ENCODE measurements around the gene BEX3. TPM values are rescaled to one million over a fixed set of nuclear protein-coding genes. Genes with fewer than 3 reads are reported as not detected.

BEX3 gene
- 100 to 1,000 TPM; 284 to 491 (median 355) TPM for total RNA-seq

GRCh38 chrX:103376118-103376978, at the start of gene BEX3:
Gene BEX3 (plus strand): TSS chrX:103376538. CDS start chrX:103377522, 984 bp downstream.
- Histone ChIP-seq H3K27ac (peak within 1 kb of the TSS; percentile 87 to 96 (median 93)), H3K27me3 (no peaks in the 10 kb centered on the region), H3K9me3 (no peaks in the 10 kb centered on the region), H3K4me3 (replicated peaks in 1 of 3) (peak within 1 kb of the TSS in 2 of 3 donors; percentile 37 to 55), H3K36me3 (no peaks in the 10 kb centered on the region), H3K4me1 (no peaks in the 10 kb centered on the region)
- intact Hi-C loops (cut with DNase I), result no loop called here
- 22 to 31% methylated on average over 4 to 5 of the region's 62 CpGs for WGBS, 2 donors
- DNase-seq, result peak; percentile 69 to 71
- peak; percentile 53 to 92 for TF ChIP-seq POLR2A (IDR thresholded peaks at IDR 0.05)
- no peak for TF ChIP-seq CTCF (IDR thresholded peaks at IDR 0.05)

GRCh38 chrX:103329991-103330390, 46.3 kb upstream of the BEX3 start, which contains the start of gene TCEAL7:
Gene TCEAL7 (plus strand): TSS chrX:103330239. CDS start chrX:103331404, 1,165 bp downstream.
- no peaks in the 10 kb centered on the region for H3K4me1 ChIP-seq
- no peak within 1 kb of the TSS for H3K27ac ChIP-seq
- WGBS, 2 donors, result 38 to 52% methylated on average over 7 to 11 of the region's 11 CpGs
- no peak for TF ChIP-seq POLR2A (IDR thresholded peaks at IDR 0.05)
- TF ChIP-seq CTCF (IDR thresholded peaks at IDR 0.05), result no peak
- no peaks in the 10 kb centered on the region for H3K9me3 ChIP-seq
- no peak for DNase-seq
- peaks cover 6% of the 10 kb centered on the region for H3K27me3 ChIP-seq
- H3K4me3 ChIP-seq (replicated peaks in 1 of 3), result no peak within 1 kb of the TSS
- intact Hi-C loops (cut with DNase I), result no loop called here
- no peaks in the 10 kb centered on the region for H3K36me3 ChIP-seq

GRCh38 chrX:103330681-103331288, 45.6 kb upstream of the BEX3 start:
- Histone ChIP-seq H3K4me3 (replicated peaks in 1 of 3) (no peak overlapping the region), H3K27me3 (peaks cover 6% of the 10 kb centered on the region), H3K27ac (no peak overlapping the region), H3K36me3 (no peaks in the 10 kb centered on the region), H3K9me3 (no peaks in the 10 kb centered on the region), H3K4me1 (no peaks in the 10 kb centered on the region)
- intact Hi-C loops (cut with DNase I), result no loop called here
- DNase-seq, result no peak
- TF ChIP-seq CTCF (IDR thresholded peaks at IDR 0.05), result no peak
- no peak for TF ChIP-seq POLR2A (IDR thresholded peaks at IDR 0.05)
- 22 to 23% methylated on average over 21 of the region's 21 CpGs for whole genome bisulfite sequencing, 2 donors

GRCh38 chrX:103338663-103339062, 37.7 kb upstream of the BEX3 start:
- no peaks in the 10 kb centered on the region for H3K4me1 ChIP-seq
- intact Hi-C loops (cut with DNase I), result no loop called here
- no peak for TF ChIP-seq CTCF (IDR thresholded peaks at IDR 0.05)
- no peak for TF ChIP-seq POLR2A (IDR thresholded peaks at IDR 0.05)
- DNase-seq, result no peak
- peaks cover 3% of the 10 kb centered on the region for H3K27me3 ChIP-seq
- 60 to 83% methylated on average over 1 to 3 of the region's 3 CpGs for WGBS, 2 donors
- no peak overlapping the region for H3K4me3 ChIP-seq (replicated peaks in 1 of 3)
- no peaks in the 10 kb centered on the region for H3K9me3 ChIP-seq
- H3K27ac ChIP-seq, result no peak overlapping the region
- no peaks in the 10 kb centered on the region for H3K36me3 ChIP-seq

- no peak overlapping the region for H3K27ac ChIP-seq
- H3K4me3 ChIP-seq (replicated peaks in 1 of 3), result no peak overlapping the region
- intact Hi-C loops (cut with DNase I), result loop anchor here (5.0 kb wide), 1 partner anchor 124 kb away; no protein-coding TSS in a partner anchor
- TF ChIP-seq POLR2A (IDR thresholded peaks at IDR 0.05) (no peak), CTCF (IDR thresholded peaks at IDR 0.05) (peak in 5 of 6 experiments; percentile 46 to 69 (median 65))
- H3K27me3 ChIP-seq, result no peaks in the 10 kb centered on the region
- peak; percentile 55 to 62 for DNase-seq
- no peaks in the 10 kb centered on the region for H3K36me3 ChIP-seq
- H3K9me3 ChIP-seq, result no peaks in the 10 kb centered on the region
- WGBS, 2 donors, result 5 to 10% methylated on average over 2 of the region's 2 CpGs
- no peaks in the 10 kb centered on the region for H3K4me1 ChIP-seq
These were observed 33.2 kb upstream of the BEX3 start for GRCh38 chrX:103343105-103343504.
